Activated B cell treated with CpG ODN at 0.5 μM for 24 hours (primary cell): ENCODE measurements around the gene MEOX1. TPM values are rescaled to one million over a fixed set of nuclear protein-coding genes. Genes with fewer than 3 reads are reported as not detected.
"Not testable (repeated sequence)": the region's sequence is repeated elsewhere in the genome, so short reads cannot be mapped to it uniquely, and the experiment has no call there.

ENCODE experiments used
- ATAC-seq: fragments of 200-7000 bp; cut with Tn5 transposase; one replicate; pipeline ENCODE4 v1.10.0; 2021; ENCODE audit warnings: low read depth, mild to moderate bottlenecking, moderate library complexity
- CTCF ChIA-PET: fragments of 350-600 bp; sonication (Branson Sonifier 250); formaldehyde crosslinking; loops from one replicate; lab custom pipeline; 2021; ENCODE audit warnings: antibody characterized with exemption; lab: Charles Lee
- POLR2A ChIA-PET: fragments of 350-600 bp; sonication (Branson Sonifier 250); formaldehyde crosslinking; loops from one replicate; lab custom pipeline; 2021; ENCODE audit warnings: antibody characterized with exemption; lab: Charles Lee
- DNase-seq: peaks from one replicate; pipeline ENCODE4 v3.0.0; 2022
- H3K27ac Mint-ChIP-seq: one replicate; pipeline ENCODE4 v1.8.0; 2020; ENCODE audit warnings: mixed read lengths
- H3K27me3 Mint-ChIP-seq: one replicate; pipeline ENCODE4 v1.8.0; 2021; ENCODE audit warnings: mixed read lengths
- H3K36me3 Mint-ChIP-seq: one replicate; pipeline ENCODE4 v1.8.0; 2021; ENCODE audit warnings: low read depth, mixed read lengths
- H3K4me1 Mint-ChIP-seq: one replicate; pipeline ENCODE4 v1.8.0; 2021; ENCODE audit warnings: mixed read lengths
- H3K4me3 Mint-ChIP-seq: one replicate; pipeline ENCODE4 v1.8.0; 2020; ENCODE audit warnings: mild to moderate bottlenecking, mixed read lengths
- H3K9me3 Mint-ChIP-seq: one replicate; pipeline ENCODE4 v1.8.0; 2020; ENCODE audit warnings: mixed read lengths
- intact Hi-C: fragments of 100-400 bp; cut with micrococcal nuclease; formaldehyde crosslinking; loops from one replicate; pipeline ENCODE4 v1.15.1; 2024
- total RNA-seq: library from RNA; stranded (reverse); gene quantifications from 2 replicates; pipeline ENCODE4 v1.2.3, GENCODE V29; 2022
- TF ChIP-seq, protein P1 (sequence below): fragments of 200-600 bp; IDR thresholded peaks from one replicate; pipeline ENCODE4 v1.8.0; 2022; ENCODE audit warnings: antibody characterized with exemption, mild to moderate bottlenecking

MEOX1 gene
- total RNA-seq, 1 donor from 2014 or later: not detected

- ChIA-PET POLR2A (no interaction called here), CTCF (interaction anchor here (6.0 to 12.1 kb wide), 2 partner anchors 71 to 114 kb away, joined by 33 to 301 read pairs; partner anchors contain the start of gene SOST)
- intact Hi-C loops: no loop called here
- H3K27ac Mint-ChIP-seq: no peak overlapping the region
- H3K4me3 Mint-ChIP-seq: no peak overlapping the region
- TF ChIP-seq, protein P1, sequence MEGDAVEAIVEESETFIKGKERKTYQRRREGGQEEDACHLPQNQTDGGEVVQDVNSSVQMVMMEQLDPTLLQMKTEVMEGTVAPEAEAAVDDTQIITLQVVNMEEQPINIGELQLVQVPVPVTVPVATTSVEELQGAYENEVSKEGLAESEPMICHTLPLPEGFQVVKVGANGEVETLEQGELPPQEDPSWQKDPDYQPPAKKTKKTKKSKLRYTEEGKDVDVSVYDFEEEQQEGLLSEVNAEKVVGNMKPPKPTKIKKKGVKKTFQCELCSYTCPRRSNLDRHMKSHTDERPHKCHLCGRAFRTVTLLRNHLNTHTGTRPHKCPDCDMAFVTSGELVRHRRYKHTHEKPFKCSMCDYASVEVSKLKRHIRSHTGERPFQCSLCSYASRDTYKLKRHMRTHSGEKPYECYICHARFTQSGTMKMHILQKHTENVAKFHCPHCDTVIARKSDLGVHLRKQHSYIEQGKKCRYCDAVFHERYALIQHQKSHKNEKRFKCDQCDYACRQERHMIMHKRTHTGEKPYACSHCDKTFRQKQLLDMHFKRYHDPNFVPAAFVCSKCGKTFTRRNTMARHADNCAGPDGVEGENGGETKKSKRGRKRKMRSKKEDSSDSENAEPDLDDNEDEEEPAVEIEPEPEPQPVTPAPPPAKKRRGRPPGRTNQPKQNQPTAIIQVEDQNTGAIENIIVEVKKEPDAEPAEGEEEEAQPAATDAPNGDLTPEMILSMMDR: no peak
- H3K27me3 Mint-ChIP-seq: peaks cover 14% of the 10 kb centered on the region
- no peak for ATAC-seq
- no peaks in the 10 kb centered on the region for H3K4me1 Mint-ChIP-seq
- H3K9me3 Mint-ChIP-seq: no peaks in the 10 kb centered on the region
- no peaks in the 10 kb centered on the region for H3K36me3 Mint-ChIP-seq
- no peak for DNase-seq
Measured at GRCh38 chr17:43691317-43691693, 29.6 kb upstream of the MEOX1 start.

GRCh38 chr17:43690624-43691316, 29.0 kb upstream of the MEOX1 start:
- no peak overlapping the region for H3K27ac Mint-ChIP-seq
- TF ChIP-seq, protein P1: no peak
- ATAC-seq: no peak
- H3K4me1 Mint-ChIP-seq: no peaks in the 10 kb centered on the region
- H3K4me3 Mint-ChIP-seq: no peak overlapping the region
- intact Hi-C loops: no loop called here
- ChIA-PET POLR2A (no interaction called here), CTCF (interaction anchor here (6.0 to 12.1 kb wide), 2 partner anchors 71 to 114 kb away, joined by 33 to 301 read pairs; partner anchors contain the start of gene SOST)
- H3K27me3 Mint-ChIP-seq: peaks cover 14% of the 10 kb centered on the region
- H3K9me3 Mint-ChIP-seq: no peaks in the 10 kb centered on the region
- no peaks in the 10 kb centered on the region for H3K36me3 Mint-ChIP-seq
- DNase-seq: no peak

DNA sequence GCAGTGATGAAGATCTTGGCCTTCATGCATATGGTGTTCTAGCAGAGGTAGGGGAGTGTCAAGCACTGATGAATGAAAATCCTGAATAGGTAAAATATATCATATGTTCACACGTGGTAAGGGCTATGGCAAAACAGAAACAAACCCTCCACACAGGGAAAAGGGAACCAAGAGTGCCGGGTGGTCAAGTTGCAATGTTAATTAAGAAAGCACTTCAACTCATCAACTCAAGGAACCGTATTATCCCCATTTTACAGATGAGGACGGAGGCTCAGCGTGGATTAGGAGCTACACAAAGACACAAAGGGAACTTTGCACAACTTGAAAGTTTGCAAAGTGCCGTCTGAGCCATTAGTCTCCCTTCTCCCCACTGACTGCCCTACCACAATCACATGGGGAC, 28.1 kb upstream of the MEOX1 start:
- Mint-ChIP-seq H3K36me3 (no peaks in the 10 kb centered on the region), H3K4me1 (no peaks in the 10 kb centered on the region), H3K4me3 (no peak overlapping the region), H3K27me3 (peaks cover 14% of the 10 kb centered on the region), H3K9me3 (no peaks in the 10 kb centered on the region), H3K27ac (no peak overlapping the region)
- ChIA-PET CTCF (no interaction called here), POLR2A (no interaction called here)
- ATAC-seq: no peak
- TF ChIP-seq, protein P1: no peak
- DNase-seq: no peak
- intact Hi-C loops: no loop called here

DNA sequence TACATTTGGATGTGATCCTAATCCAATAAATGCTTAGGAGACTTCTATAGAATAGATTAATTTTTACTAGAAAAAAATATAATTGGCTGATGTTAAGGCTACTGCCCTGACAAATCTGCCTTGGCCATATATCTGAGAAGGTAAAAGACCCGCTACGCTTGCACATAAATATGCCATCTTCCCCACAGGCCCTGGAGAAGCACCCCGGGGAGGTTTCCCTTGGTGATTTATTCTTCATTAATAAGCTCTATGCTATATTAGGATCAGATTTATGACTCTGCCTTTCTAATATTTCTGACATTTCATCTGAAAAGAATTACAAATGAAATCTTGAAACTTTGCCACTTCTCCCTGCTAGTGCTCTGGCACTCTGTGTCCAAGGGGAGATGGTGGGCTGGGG, 27.4 kb upstream of the MEOX1 start:
- Mint-ChIP-seq H3K4me3 (no peak overlapping the region), H3K36me3 (no peaks in the 10 kb centered on the region), H3K27ac (no peak overlapping the region), H3K4me1 (no peaks in the 10 kb centered on the region), H3K27me3 (peaks cover 14% of the 10 kb centered on the region), H3K9me3 (no peaks in the 10 kb centered on the region)
- ChIA-PET CTCF (interaction anchor here (0.9 kb wide), 1 partner anchor 78 kb away, joined by 3 read pairs; no protein-coding TSS in a partner anchor), POLR2A (no interaction called here)
- intact Hi-C loops: no loop called here
- ATAC-seq (no peak), DNase-seq (no peak)
- TF ChIP-seq, protein P1: no peak

DNA sequence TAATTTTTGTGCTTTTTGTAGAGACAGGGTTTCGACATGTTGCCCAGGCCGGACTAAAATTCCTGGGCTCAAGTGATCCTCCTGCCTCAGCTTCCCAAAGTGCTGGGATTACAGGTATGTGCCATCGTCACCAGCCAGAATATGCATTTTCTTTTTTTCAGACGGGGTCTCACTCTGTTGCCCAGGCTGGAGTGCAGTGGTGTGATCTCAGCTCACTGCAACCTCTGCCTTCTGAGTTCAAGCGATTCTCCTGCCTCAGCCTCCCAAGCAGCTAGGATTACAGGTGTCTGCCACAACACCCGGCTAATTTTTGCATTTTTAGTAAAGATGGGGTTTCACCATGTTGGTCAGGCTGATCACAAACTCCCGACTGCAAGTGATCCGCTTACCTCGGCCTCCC, 25.2 kb upstream of the MEOX1 start:
- H3K4me3 Mint-ChIP-seq, CTCF ChIA-PET, POLR2A ChIA-PET, H3K27ac Mint-ChIP-seq, H3K9me3 Mint-ChIP-seq, H3K36me3 Mint-ChIP-seq, intact Hi-C loops, H3K4me1 Mint-ChIP-seq, ATAC-seq, DNase-seq: not testable (repeated sequence)
- peaks cover 14% of the 10 kb centered on the region for H3K27me3 Mint-ChIP-seq
